ENCODE data around the gene CYB5R4. TPM values are rescaled to one million over a fixed set of nuclear protein-coding genes. Genes with fewer than 3 reads are reported as not detected.
A peak's percentile ranks its signal among the peaks of the same experiment; 100 is the strongest.

The CYB5R4 gene
- total RNA-seq, result 10 to 100 TPM in 1 of 4 donors, 1 to 10 TPM in 3; 4.7 to 13.5 (median 8.7) TPM

GRCh38 chr6:83859410-83860358 lies at the start of gene CYB5R4:
Gene CYB5R4, plus strand, starts transcription at chr6:83859689. Its CDS starts 94 bp downstream, at chr6:83859783.
- H3K9me3 ChIP-seq, result no peaks in the 10 kb centered on the region
- H3K36me3 ChIP-seq, result peaks cover 4% of the 10 kb centered on the region

GRCh38 chr6:83812595-83812994 lies 46.9 kb upstream of the CYB5R4 start:
- Histone ChIP-seq H3K36me3 (no peaks in the 10 kb centered on the region), H3K9me3 (no peaks in the 10 kb centered on the region), H3K27me3 (no peaks in the 10 kb centered on the region), H3K4me3 (no peak overlapping the region), H3K27ac (no peak overlapping the region), H3K4me1 (no peaks in the 10 kb centered on the region)
- TF ChIP-seq POLR2AphosphoS5 (IDR thresholded peaks at IDR 0.05) (no peak), POLR2A (IDR thresholded peaks at IDR 0.05) (no peak), EP300 (IDR thresholded peaks at IDR 0.05) (no peak), CTCF (IDR thresholded peaks at IDR 0.05) (no peak)
- no peak for DNase-seq (ENCODE audit: low spot score in 2 of 2)

More at GRCh38 chr6:83859410-83860358, at the start of gene CYB5R4:
- whole genome bisulfite sequencing, result under 1% methylated on average over 49 of the region's 53 CpGs
- DNase-seq (ENCODE audit: low spot score in 2 of 2), result peak; percentile 96 to 97
- Histone ChIP-seq H3K4me1 (peaks cover 20% of the 10 kb centered on the region), H3K27ac (peak within 1 kb of the TSS; percentile 84), H3K4me3 (peak within 1 kb of the TSS; percentile 90), H3K27me3 (peaks cover 12% of the 10 kb centered on the region)
- TF ChIP-seq POLR2AphosphoS5 (IDR thresholded peaks at IDR 0.05), result peak in 1 of 3 donors; percentile 82
- TF ChIP-seq EP300 (IDR thresholded peaks at IDR 0.05), result no peak
- peak in 1 of 2 donors; percentile 33 for TF ChIP-seq CTCF (IDR thresholded peaks at IDR 0.05)
- peak in 1 of 2 donors; percentile 59 for TF ChIP-seq POLR2A (IDR thresholded peaks at IDR 0.05)

- H3K36me3 ChIP-seq, result no peaks in the 10 kb centered on the region
- H3K9me3 ChIP-seq, result no peaks in the 10 kb centered on the region
- TF ChIP-seq POLR2AphosphoS5 (IDR thresholded peaks at IDR 0.05) (no peak), POLR2A (IDR thresholded peaks at IDR 0.05) (no peak), EP300 (IDR thresholded peaks at IDR 0.05) (no peak), CTCF (IDR thresholded peaks at IDR 0.05) (no peak)
- no peak for DNase-seq (ENCODE audit: low spot score in 2 of 2)
- H3K4me3 ChIP-seq, result no peak overlapping the region
- no peak overlapping the region for H3K27ac ChIP-seq
- H3K4me1 ChIP-seq, result no peaks in the 10 kb centered on the region
- 49% methylated on average over 2 of the region's 2 CpGs for WGBS
- no peaks in the 10 kb centered on the region for H3K27me3 ChIP-seq
Measured at GRCh38 chr6:83815631-83816272, 43.7 kb upstream of the CYB5R4 start.

GRCh38 chr6:83822629-83823169 lies 36.8 kb upstream of the CYB5R4 start:
- Histone ChIP-seq H3K27ac (no peak overlapping the region), H3K36me3 (no peaks in the 10 kb centered on the region), H3K4me3 (no peak overlapping the region), H3K27me3 (no peaks in the 10 kb centered on the region), H3K4me1 (no peaks in the 10 kb centered on the region), H3K9me3 (no peaks in the 10 kb centered on the region)
- TF ChIP-seq POLR2A (IDR thresholded peaks at IDR 0.05), result no peak
- WGBS, result 84% methylated on average over 3 of the region's 3 CpGs
- DNase-seq (ENCODE audit: low spot score in 2 of 2), result no peak

GRCh38 chr6:83824388-83824801 lies 35.1 kb upstream of the CYB5R4 start:
- TF ChIP-seq EP300 (IDR thresholded peaks at IDR 0.05), result no peak
- no peak for TF ChIP-seq CTCF (IDR thresholded peaks at IDR 0.05)
- no peak for TF ChIP-seq POLR2AphosphoS5 (IDR thresholded peaks at IDR 0.05)
- TF ChIP-seq POLR2A (IDR thresholded peaks at IDR 0.05), result no peak
- no peaks in the 10 kb centered on the region for H3K4me1 ChIP-seq
- no peaks in the 10 kb centered on the region for H3K36me3 ChIP-seq
- no peak overlapping the region for H3K4me3 ChIP-seq
- H3K27me3 ChIP-seq, result no peaks in the 10 kb centered on the region
- H3K9me3 ChIP-seq, result no peaks in the 10 kb centered on the region
- DNase-seq (ENCODE audit: low spot score in 2 of 2), result no peak
- no peak overlapping the region for H3K27ac ChIP-seq
- 44% methylated on average over 3 of the region's 3 CpGs for WGBS
